ENCODE data around the gene KSR1.

Gene KSR1

DNA sequence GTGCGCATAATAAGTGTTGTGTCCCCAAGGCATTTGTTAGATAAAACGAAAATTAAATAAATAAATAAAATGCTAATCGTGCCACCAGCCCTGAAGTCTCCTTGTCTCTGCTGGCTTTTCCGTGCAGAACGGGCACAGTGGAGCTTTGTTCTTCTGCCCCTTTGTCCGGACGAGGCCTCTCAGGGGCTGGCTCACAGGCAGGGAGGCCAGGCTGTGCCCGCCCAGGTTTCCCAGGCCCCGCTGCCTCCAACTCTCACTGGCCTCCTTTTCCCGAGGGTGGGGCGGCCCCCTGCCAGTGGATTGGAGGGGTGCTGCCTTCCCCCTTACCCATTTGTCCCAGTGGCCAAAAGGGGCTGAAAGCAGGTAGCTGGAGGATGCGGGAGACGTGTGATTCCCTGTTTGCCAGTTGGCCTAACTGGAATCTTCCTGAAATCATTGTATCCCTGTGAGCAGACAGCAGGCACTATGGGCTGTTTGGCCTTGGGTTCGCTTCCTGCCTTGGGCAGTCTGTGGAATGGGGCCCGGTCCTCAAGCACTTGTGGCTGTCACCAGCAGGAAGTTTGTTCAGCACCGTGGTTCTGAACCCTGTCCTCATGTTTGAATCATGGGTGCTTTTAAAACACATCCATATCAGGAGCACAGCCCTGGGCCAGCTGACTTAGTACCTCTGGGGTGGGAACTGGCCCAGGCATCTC lies 64.4 kb downstream of the KSR1 start:
- no peak for DNase-seq

DNA sequence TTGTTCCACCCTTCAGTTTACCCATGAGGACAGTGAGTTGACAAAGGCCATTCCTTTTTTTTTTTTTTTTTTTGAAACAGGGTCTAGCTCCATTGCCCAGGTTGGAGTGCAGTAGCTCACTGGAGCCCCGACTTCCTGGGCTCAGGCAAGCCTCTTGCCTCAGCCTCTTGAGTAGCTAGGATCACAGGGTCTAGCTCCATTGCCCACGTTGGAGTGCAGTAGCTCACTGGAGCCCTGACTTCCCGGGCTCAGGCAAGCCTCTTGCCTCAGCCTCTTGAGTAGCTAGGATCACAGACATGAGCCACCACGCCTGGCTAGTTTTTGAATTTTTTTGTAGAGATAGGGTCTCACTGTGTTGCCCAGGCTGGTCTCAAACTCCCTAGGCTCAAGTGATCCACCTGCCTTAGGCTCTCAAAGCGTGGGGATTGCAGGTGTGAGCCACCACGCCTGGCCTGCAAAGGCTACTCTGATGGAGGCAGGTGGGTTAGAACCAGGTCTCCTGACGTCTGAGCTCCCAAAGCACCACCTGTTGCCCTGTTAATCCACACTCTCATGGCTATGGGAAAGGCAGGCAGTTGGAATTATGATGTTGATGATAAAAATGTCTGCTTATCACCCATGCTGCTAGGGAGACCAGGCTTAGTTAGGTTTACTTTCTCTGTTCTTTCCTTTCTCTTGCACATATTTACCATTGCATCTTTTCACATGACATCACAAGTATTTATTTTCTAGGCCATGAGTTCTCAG lies 65.2 kb downstream of the KSR1 start:
- no peak for DNase-seq

DNA sequence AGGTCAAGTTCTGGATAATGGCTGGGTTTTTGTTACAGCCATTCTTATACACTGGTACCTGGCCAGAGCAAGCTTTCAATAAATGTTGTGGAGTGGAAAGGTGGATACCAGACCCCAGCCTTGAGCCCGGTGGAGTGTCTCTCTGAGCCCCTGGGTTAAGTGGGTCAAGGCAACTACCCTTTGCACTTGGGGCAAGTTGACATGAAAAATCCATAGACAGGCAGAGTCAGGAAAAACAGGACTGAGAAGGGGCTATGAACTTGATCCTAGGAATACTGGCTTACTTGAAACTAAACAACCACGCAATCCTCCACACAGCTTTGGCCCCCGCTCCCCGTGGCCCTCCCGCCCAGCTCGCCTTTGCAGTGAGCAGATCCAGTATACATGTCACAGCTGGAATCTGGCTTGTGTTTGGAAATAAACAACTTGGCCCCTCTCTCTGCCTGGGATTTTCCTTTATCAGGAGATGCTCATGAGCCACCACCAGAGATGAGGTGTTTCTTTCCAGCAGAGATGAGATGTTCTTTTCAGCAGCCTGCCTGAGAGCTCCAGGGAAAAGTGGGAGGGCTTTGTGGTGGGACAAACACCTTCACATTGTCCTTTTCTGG lies 65.9 kb downstream of the KSR1 start:
- DNase-seq: no peak

DNA sequence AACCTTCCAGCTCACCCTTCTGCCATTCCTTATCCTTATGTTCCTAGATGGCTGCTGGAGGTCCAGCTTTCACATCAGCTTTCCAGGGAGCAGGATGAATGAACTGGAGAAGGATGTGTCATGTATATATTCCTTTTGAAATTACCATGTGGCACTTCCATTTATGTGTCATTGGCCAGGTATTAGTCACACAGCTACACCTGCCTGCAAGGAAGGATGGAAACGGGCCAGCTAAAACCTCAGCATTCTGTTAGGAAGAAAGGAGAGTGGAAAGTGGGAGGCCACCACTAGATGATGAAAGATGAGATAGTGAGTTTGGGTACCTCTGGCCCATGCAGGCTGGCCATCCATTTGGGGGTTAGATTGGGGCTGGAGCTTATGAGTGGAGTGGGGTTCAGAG lies 67.5 kb downstream of the KSR1 start:
- no peak for DNase-seq

DNA sequence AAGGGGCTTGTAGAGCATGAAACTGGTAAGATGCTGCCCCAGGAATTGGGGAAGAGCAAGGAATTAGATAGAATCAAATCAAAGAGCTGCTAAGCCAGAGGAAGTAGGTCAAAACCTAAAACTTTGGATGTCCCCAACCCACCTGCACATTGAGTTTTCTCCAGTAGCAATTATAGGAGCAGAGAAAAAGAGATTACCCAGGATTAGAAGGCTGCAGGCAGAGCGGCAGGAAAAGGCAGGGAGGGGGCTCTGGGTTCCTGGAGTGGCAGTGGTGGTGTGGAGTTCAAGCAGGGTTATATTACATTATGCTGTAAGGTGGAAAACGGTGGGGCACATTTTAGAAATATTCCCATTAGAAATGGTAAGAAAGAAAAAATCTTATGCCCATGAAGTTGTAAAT lies 68.3 kb downstream of the KSR1 start:
- DNase-seq: no peak

DNA sequence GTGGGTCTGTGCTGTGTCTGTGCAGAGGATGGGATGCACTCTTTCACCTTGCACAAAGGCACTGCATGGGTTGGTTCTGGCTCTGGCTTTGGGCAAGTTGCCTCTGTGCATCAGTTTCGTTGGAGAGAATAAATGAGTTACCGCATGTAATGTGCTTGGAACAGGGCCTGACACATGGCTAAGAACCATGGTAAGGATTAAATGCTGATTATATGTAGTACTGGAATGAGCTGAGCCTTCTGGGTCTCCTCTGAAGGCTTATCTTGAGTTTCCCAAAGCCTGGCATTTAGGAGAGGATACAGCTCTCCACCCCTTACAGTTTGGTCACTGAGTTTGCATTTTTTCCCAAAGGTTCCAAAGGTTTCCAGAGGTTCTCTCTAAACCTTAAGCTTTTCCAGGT lies 69.1 kb downstream of the KSR1 start:
- DNase-seq: no peak

DNA sequence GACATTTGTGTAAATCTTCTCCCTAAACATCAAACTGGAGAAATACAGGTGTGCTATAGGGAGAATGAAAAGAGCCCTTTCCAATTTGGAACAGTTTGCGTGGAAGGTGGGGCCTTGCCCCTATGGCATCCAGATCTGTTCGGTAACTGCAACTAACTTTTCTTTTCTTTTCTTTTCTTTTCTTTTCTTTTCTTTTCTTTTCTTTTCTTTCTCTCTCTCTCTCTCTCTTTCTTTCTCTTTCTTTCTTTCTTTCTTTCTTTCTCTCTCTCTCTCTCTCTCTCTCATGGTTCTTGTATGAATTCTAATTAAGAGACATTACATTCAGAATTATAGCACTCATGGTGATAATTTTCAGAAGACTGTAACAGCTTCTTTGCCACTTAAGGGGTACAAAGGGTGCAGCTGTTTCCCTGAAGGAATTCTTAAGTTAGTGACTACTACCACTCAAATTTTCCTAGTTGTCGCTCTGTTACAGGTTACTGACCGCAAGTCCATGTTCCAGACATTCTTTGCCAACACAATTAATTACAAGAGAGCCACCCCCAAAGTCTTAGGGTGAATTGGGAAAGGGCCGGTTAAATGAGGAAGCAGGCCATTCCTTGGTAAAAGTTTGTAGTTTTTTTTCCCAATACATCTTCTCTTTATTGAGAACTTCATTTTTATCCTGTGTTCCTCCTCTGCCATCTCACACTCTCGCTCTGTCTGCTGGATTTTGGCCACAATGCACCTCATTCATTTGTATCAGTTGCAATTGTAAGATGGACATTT lies 69.8 kb downstream of the KSR1 start:
- DNase-seq: no peak

DNA sequence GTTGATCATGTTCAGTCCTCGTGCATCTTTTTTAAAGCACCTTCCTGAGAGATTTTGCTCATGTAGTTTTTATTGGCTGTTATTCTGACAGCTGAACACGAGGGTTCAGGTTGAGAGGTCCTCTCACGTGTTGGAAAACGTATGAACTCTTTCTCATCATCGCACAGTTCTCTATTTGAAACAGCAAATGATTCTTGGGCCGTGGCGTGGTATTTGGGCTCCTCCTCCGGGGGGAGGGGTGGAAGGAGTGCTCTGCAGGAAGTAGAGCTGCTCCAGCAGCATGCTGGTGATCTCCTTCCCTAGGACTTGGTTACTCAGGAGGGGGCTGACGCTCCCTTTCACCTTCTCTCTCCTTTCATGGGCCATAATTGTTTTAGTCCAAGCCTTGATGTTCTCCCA lies 70.4 kb downstream of the KSR1 start:
- no peak for DNase-seq

DNA sequence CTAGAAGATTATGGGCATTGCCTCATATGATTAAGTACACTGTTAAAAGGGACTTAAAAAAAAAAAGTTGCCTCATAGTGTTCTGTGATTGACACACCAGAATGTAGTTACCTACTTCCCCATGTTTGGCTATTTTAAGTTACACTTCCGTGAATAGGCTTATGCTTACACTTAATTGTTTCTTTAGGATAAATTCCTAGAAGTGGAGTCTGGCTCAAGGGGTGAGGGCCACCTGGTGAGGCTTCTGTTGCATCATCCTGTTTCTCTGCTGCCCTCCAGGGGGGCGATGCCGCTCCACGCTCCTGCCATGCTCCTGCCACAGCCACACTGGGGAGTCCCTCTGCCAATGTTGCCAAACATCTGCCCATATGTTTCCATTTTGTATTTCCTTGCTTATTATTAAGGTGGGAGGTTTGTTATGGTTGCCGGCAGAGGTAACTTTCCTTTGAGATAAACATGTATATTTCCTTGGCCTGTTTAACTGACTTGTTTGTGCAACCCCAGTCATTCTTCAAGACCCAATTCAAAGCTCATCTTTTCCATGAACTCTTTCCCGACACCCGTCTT lies 73.1 kb downstream of the KSR1 start:
- DNase-seq: no peak

DNA sequence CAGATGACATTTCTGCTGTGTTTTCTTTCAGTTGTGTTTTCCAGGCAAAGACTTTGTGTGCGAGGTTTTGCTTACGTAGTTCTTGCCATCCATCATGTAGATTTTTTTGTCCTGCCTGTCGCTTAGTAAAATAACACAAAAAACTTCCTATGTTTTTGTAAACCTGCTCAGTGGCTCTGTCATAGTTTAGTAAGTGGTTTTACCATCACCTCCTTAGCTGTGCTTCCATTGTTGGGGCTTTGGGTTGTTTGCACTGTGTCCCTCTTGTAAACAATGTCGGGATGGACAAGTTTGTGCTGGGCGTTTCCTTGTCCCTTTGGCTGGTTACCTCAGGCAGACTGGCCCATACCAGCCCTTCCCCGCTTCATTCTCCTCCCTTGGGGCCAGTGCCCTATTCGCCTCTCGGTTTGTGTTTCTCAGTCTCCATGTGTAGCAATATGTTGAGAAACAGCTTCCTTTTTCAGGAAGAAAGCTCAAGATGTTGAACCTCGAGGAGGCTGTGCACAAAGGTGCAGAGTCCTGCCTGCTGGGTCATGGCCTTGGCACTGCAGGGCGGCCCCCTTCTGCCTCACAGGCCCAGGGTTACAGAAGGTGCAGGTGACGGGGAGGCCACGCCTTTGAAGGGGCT lies 74.6 kb downstream of the KSR1 start:
- DNase-seq: no peak

DNA sequence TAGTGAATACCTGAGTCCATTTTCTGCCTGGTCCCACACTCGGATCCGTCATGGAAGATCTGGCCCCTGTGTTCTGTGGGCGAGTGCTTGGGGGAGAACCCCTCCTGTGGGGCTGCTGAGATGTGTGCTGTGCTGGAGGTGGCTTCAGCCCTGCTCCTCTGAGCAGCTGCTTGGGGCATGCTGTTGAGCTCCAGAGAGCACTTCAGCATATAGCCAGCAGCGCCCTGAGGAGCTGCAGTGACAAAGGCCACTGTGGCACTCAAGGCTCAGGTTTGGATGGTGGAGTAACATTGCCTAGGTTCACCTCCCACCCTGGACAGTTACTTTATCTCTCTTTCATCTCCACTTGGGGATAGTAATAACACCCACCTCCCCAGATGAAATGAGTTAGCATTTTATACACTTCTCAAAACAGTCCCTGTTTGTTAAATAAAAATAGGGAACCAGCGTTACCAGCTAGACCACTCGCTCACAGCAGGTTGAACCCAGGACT lies 75.3 kb downstream of the KSR1 start:
- DNase-seq: no peak

DNA sequence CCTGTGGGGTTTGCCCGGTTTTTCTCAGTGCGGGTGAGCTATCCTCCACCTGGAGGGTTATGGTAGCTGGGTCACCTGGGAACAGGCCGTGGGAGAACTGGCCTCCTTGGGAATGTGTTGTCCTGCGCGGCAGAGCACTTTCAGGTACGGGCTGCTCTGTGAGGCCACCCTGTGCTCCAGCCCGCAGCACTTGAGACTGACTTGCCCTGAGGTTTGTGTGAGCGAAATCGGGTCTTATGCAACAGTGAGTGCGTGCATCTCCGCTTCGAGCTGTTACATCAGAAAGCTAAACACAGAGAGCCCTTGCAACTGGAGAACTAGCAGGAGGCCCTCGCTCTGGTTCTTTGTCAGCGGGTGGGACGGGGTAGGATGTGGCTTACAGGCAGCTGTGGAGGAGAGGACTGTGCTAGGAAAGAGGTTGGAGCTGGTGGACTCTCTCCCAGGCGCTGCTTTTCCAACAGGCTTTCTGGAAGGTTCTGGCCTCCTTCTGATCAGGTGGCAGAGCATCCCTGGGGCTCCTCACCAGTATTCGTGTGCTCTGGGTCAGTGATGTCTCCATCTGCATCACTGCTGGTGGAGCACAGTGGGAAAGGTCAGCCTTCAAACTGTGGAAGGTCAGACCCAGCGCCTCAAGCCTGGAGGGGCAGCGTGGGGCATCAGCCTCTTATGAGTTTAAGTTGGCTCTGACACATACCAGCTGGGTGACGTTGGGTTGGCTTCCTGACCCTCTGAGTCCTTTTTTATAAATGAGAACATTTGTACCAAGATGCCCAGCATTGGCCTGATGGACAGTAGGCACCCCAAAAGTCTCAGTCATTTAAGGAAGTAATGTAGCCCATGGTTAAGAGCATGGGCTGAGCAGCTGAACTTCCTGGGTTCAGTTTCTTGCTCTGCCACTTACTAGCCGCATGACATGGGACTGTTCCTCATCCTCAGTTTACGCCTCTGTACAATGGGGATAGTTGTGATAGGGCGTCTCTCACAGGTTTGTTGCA lies 76.3 kb downstream of the KSR1 start:
- no peak for DNase-seq

DNA sequence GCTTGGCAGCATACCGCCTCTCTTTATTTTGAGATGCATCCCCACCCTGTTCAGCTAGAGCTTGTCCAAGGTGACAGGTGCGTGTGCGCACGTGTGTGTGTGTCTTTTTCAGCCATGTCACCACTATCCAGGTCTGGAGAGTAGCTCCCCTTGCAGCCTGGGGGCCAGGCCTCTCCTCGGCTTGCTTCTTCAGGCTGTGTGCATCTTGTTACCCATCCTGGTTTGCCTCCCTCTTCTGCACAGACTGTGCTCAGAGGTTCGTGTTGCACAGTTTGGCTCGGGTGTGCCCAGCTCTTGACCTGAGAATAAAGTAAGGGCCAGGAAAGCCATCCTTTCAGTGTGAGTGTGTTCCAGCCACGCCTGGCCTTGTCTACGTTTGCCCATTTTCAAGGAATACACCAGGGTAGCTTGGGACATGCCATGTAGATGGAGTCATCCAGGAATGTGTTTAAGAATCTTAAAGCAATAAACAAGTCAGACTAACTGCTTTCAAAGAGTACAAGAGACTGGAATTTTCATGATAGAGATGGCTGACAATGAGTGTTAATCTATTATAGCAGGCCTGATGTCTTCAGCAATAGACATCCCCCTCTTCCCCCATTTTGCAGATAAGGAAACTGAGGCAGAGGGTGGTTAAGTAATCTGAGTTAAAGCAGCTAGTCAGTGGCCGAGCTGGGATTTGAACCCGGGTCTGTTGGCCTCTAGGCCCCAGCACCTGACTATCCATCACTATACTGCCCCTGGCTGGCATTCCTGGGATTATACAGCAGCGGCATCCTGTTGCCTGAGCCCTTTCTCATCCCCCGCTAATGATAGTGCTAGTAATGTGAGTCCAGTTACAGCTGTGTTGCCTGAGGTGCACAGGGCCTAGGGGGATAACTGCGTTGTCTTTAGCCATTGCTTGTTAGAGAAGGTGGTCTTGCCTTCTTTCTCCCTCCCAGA lies 77.9 kb downstream of the KSR1 start:
- DNase-seq: no peak

DNA sequence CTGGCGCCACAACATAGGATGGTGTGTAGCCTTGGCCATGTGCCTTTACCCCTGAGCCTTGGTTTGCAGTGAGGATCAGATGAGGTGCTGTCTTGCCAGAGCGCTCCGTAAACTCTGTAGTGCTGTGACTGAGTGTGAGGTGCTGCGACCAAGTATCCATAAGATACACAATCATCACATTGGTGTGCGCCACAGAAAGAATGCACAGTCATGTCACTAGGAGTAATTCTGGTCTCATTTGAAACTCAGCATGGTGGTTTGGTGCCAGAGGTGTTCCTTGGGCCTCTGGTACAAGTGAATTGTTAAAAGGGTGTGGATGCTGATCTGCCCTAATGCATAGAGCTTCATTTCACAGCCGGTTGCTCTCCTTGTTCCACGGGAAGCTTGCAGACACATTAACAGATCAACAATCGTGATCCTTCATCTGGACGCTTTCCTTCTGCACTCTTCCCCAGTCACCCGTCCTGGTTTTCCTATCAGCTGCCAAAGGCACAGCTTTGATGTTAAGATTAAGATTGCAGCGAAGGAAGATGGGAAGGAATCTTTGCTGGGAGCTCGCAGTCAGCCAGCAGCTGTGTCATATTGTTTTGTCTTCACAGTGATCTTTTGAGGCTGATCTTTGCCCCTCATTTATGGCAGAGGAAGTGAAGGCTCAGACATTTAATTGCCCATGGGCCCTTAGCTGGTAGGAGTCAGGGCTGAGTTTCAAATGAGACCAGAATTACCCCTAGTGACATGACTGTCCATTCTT lies 79.1 kb downstream of the KSR1 start:
- DNase-seq: no peak

DNA sequence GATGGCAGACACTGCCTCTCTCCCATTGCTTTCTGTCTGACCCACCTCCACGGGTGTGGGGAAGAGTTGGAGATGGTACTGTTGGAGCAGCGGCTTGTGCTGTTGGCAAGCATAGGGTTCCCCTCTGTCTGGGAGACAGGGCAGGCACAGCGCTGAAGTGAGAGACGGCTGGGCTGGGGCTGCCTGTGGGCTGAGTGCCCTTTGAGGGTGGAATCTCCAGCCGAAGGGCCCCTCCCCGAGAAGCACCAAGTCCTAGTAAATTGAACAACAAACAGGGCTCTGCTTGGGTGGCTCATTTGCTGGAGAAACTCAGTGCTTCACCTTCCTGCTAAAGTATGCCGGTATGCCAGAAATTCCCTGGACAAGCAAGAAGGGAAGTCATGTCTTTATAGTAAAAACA lies 79.7 kb downstream of the KSR1 start:
- no peak for DNase-seq

DNA sequence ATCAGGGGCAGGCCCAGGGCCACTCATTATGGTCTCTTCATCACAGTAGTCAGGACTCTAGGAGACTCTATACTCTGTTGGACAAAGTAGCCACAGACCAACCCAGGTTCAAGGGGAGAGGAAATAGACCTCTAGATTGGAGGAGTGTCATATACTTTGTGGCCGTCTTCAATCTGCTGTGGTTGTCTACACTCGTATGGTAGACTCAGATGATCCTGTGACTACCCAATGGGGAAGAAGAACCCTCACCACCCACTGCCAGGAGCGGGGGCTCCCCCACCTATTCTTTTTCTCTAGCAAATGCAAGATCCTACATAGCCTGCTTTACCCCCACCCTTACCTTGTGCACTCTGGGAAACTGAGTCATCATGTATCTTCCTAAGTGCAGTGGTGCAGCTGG lies 80.5 kb downstream of the KSR1 start:
- DNase-seq: no peak

DNA sequence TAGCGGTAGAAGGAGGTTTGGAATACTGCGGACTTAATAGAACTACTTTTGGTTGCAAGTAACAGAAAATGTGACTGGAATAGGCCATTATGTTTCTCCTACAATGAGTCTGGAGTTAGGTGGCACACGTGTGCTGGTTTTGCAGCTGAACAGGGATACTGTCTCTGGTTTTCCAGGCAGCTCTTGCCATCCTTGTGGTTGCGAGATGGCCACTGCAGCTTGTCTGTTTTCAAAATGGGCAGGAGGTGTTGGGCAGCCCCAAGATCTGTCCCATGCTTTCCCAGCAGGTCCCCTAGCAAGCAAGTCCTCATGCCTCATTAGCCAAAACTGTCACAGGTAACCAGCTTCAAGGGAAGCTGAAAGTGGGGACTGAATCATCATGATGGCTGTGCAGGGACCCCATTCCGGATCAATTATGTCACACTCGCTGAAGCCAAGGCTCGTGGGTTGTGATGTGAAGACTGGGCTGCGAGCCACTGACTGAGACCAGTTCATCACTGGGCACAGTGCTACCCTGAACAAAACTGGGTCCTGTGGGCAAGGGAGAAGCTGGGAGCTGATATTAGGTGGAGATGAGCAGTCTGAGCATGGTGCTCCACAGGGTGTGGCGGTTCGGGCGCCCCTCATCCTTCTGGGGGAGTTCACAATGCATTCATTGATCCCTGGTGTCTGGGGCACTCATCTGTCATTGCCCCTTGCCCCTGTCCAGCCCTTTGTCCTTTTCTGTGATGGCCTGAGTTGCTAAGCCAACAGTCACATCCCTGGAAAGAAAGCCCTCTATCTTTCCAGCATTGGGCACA lies 82.1 kb downstream of the KSR1 start:
- DNase-seq: no peak

DNA sequence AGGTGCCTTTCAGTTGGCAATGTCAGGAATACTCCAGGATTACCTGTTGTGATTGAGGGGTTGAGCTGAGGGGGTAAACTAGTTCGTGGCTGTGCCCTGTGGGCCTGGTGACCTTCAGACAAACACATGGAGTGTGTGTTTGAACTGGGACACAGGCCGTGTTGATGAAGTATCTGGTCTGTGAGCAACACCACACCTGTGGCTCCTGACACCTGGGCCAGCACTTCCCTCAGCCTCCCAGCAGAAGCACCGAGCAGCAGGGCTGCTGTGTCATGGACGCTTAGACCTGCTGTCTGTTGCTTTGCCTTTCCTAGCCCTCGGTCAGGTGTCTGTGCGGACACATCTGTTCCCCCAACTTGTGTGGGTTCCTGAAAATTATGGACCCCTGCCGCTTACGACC lies 82.9 kb downstream of the KSR1 start:
- DNase-seq: no peak
